KMS-11 (cell line): Measurements from ENCODE around the gene AIRE.
"Not testable (repeated sequence)": the region's sequence is repeated elsewhere in the genome, so short reads cannot be mapped to it uniquely, and the experiment has no call there.

Experiments used
- H2AFZ ChIP-seq: fragments of 200-600 bp; sonication (generic); 2 replicates; pipeline ENCODE4 v1.6.1; 2016; ENCODE audit warnings: antibody characterized with exemption, mixed run types, low read depth
- H3K27ac ChIP-seq: fragments of 200-600 bp; sonication (generic); 2 replicates; pipeline ENCODE4 v1.6.1; 2016; ENCODE audit warnings: mild to moderate bottlenecking, mixed run types
- H3K27me3 ChIP-seq: fragments of 200-600 bp; sonication (generic); 2 replicates; pipeline ENCODE4 v1.6.1; 2017; ENCODE audit warnings: mild to moderate bottlenecking, low read depth, mixed run types, moderate library complexity; ENCODE audit not compliant: insufficient read depth
- H3K36me3 ChIP-seq: fragments of 200-600 bp; sonication (generic); 2 replicates; pipeline ENCODE4 v1.6.1; 2017; ENCODE audit warnings: mild to moderate bottlenecking, mixed run types; ENCODE audit not compliant: insufficient read depth
- H3K4me1 ChIP-seq: fragments of 200-600 bp; sonication (generic); 2 replicates; pipeline ENCODE4 v1.6.1; 2016; ENCODE audit warnings: mild to moderate bottlenecking, low read depth, mixed run types; ENCODE audit not compliant: poor library complexity, severe bottlenecking
- H3K4me2 ChIP-seq: fragments of 200-600 bp; sonication (generic); 2 replicates; pipeline ENCODE4 v1.7.0; 2016; ENCODE audit warnings: mild to moderate bottlenecking, mixed run types
- H3K4me3 ChIP-seq: fragments of 200-600 bp; sonication (generic); IDR thresholded peaks from 2 replicates; pipeline ENCODE4 v1.6.1; 2017; ENCODE audit warnings: low read depth, low read length, mixed read lengths; ENCODE audit not compliant: insufficient read depth
- H3K79me2 ChIP-seq: fragments of 200-600 bp; sonication (generic); 2 replicates; pipeline ENCODE4 v1.6.1; 2016; ENCODE audit warnings: low read depth, mixed run types; ENCODE audit not compliant: insufficient read depth
- H3K9ac ChIP-seq: fragments of 200-600 bp; sonication (generic); 2 replicates; pipeline ENCODE4 v1.6.1; 2016; ENCODE audit warnings: mild to moderate bottlenecking, mixed run types
- H4K20me1 ChIP-seq: fragments of 200-600 bp; sonication (generic); 2 replicates; pipeline ENCODE4 v1.6.1; 2016; ENCODE audit warnings: mild to moderate bottlenecking, mixed run types; ENCODE audit not compliant: insufficient read depth
- CTCF ChIP-seq: fragments of 200-600 bp; sonication (generic); conservative IDR thresholded peaks from 2 replicates; pipeline ENCODE4 v1.6.1; 2017; ENCODE audit warnings: low read depth, mild to moderate bottlenecking, antibody characterized with exemption, low read length, moderate library complexity, mixed read lengths

Gene AIRE

GRCh38 chr21:44275041-44275440 lies 10.6 kb upstream of the AIRE start:
- no peak overlapping the region for H2AFZ ChIP-seq
- H3K27ac ChIP-seq, result no peak overlapping the region
- H3K36me3 ChIP-seq, result no peaks in the 10 kb centered on the region
- no peak overlapping the region for H3K9ac ChIP-seq
- H3K4me2 ChIP-seq, result no peak overlapping the region
- no peak for TF ChIP-seq CTCF
- H3K79me2 ChIP-seq, result no peaks in the 10 kb centered on the region
- H4K20me1 ChIP-seq, result no peaks in the 10 kb centered on the region
- no peaks in the 10 kb centered on the region for H3K4me1 ChIP-seq
- H3K4me3 ChIP-seq, result no peak overlapping the region
- H3K27me3 ChIP-seq, result no peaks in the 10 kb centered on the region; the same call in 1 of the 2 replicates

- Histone ChIP-seq H3K27me3 (peaks cover 15% of the 10 kb centered on the region; the same call in 1 of the 2 replicates), H3K4me3 (no peak overlapping the region), H3K9ac (no peak overlapping the region), H3K79me2 (no peaks in the 10 kb centered on the region), H3K36me3 (no peaks in the 10 kb centered on the region), H4K20me1 (no peaks in the 10 kb centered on the region), H2AFZ (no peak overlapping the region), H3K4me1 (no peaks in the 10 kb centered on the region), H3K4me2 (no peak overlapping the region), H3K27ac (no peak overlapping the region)
- TF ChIP-seq CTCF, result no peak
Observed at GRCh38 chr21:44279354-44280260, 6.1 kb upstream of the AIRE start.

GRCh38 chr21:44281801-44282200 lies 3.9 kb upstream of the AIRE start:
- H3K36me3 ChIP-seq, result no peaks in the 10 kb centered on the region
- H3K27ac ChIP-seq, result no peak overlapping the region
- H3K9ac ChIP-seq, result no peak overlapping the region
- peaks cover 33% of the 10 kb centered on the region for H3K27me3 ChIP-seq
- H3K79me2 ChIP-seq, result no peaks in the 10 kb centered on the region
- H4K20me1 ChIP-seq, result no peaks in the 10 kb centered on the region
- no peak overlapping the region for H2AFZ ChIP-seq
- H3K4me3 ChIP-seq, result no peak overlapping the region
- no peak for TF ChIP-seq CTCF
- H3K4me1 ChIP-seq, result no peaks in the 10 kb centered on the region
- no peak overlapping the region for H3K4me2 ChIP-seq

GRCh38 chr21:44282370-44282769 lies 3.3 kb upstream of the AIRE start:
- Histone ChIP-seq H3K4me1 (no peaks in the 10 kb centered on the region), H3K9ac (no peak overlapping the region), H4K20me1 (no peaks in the 10 kb centered on the region), H3K27me3 (peaks cover 37% of the 10 kb centered on the region), H2AFZ (no peak overlapping the region), H3K4me2 (no peak overlapping the region), H3K79me2 (no peaks in the 10 kb centered on the region), H3K36me3 (no peaks in the 10 kb centered on the region), H3K27ac (no peak overlapping the region), H3K4me3 (no peak overlapping the region)
- TF ChIP-seq CTCF, result no peak

GRCh38 chr21:44283211-44283785 lies 2.4 kb upstream of the AIRE start:
- peaks cover 47% of the 10 kb centered on the region for H3K27me3 ChIP-seq
- not testable (repeated sequence) for H3K27ac ChIP-seq, H3K36me3 ChIP-seq, H3K9ac ChIP-seq, H3K4me1 ChIP-seq, H2AFZ ChIP-seq, H3K79me2 ChIP-seq, H3K4me2 ChIP-seq, H3K4me3 ChIP-seq, H4K20me1 ChIP-seq
